Measurements from ENCODE around the gene ROBO1.

ROBO1 gene

GRCh38 chr3:79564192-79564591, 203.6 kb downstream of the ROBO1 start:
- no peak overlapping the region for H3K4me3 ChIP-seq (ENCODE audit: low read length)
- H3K4me1 ChIP-seq (ENCODE audit: low read length), result peaks cover 19% of the 10 kb centered on the region
- peak overlapping the region; percentile 55 for H3K4me2 ChIP-seq (ENCODE audit: low read depth, low read length)
- no peak overlapping the region for H2AFZ ChIP-seq (ENCODE audit: low read length)
- H3F3A ChIP-seq (ENCODE audit: insufficient read depth, low read length), result peaks cover 5% of the 10 kb centered on the region; the same call in 1 of the 2 replicates
- no peaks in the 10 kb centered on the region for H3K9me3 ChIP-seq (replicated peaks; ENCODE audit: insufficient read depth, low read length)
- no peaks in the 10 kb centered on the region for H3K9me2 ChIP-seq (replicated peaks; ENCODE audit: insufficient read depth, low read length)
- H3K9ac ChIP-seq (ENCODE audit: low read length), result no peak overlapping the region
- DNase-seq, result peak; percentile 83
- TF ChIP-seq EZH2phosphoT487 (IDR thresholded peaks at IDR 0.05; ENCODE audit: low read length), result no peak
- no peak for TF ChIP-seq EZH2 (optimal IDR thresholded peaks at IDR 0.05; ENCODE audit: low read depth, low read length)
- TF ChIP-seq CTCF (IDR thresholded peaks at IDR 0.05; ENCODE audit: low read length), result no peak
- H3K36me3 ChIP-seq (replicated peaks; ENCODE audit: insufficient read depth, low read length), result no peaks in the 10 kb centered on the region
- H3K79me2 ChIP-seq (ENCODE audit: low read length), result no peaks in the 10 kb centered on the region
- H3K27me3 ChIP-seq (replicated peaks; ENCODE audit: insufficient read depth, low read length), result no peaks in the 10 kb centered on the region
- no peaks in the 10 kb centered on the region for H4K20me1 ChIP-seq (ENCODE audit: insufficient read depth, low read length)
- peak overlapping the region; percentile 46; the same call in 1 of the 2 replicates for H3K27ac ChIP-seq (ENCODE audit: low read length)

- H3K36me3 ChIP-seq (replicated peaks; ENCODE audit: insufficient read depth, low read length), result no peaks in the 10 kb centered on the region
- H3K27ac ChIP-seq (ENCODE audit: low read length), result no peak overlapping the region
- peaks cover 19% of the 10 kb centered on the region for H3K4me1 ChIP-seq (ENCODE audit: low read length)
- DNase-seq, result no peak
- no peak overlapping the region for H3K4me3 ChIP-seq (ENCODE audit: low read length)
- H3K79me2 ChIP-seq (ENCODE audit: low read length), result no peaks in the 10 kb centered on the region
- H3F3A ChIP-seq (ENCODE audit: insufficient read depth, low read length), result peaks cover 5% of the 10 kb centered on the region; the same call in 1 of the 2 replicates
- H3K27me3 ChIP-seq (replicated peaks; ENCODE audit: insufficient read depth, low read length), result no peaks in the 10 kb centered on the region
- no peaks in the 10 kb centered on the region for H4K20me1 ChIP-seq (ENCODE audit: insufficient read depth, low read length)
- no peaks in the 10 kb centered on the region for H3K9me3 ChIP-seq (replicated peaks; ENCODE audit: insufficient read depth, low read length)
- no peak overlapping the region for H3K9ac ChIP-seq (ENCODE audit: low read length)
- no peak for TF ChIP-seq CTCF (IDR thresholded peaks at IDR 0.05; ENCODE audit: low read length)
- TF ChIP-seq EZH2 (optimal IDR thresholded peaks at IDR 0.05; ENCODE audit: low read depth, low read length), result no peak
- TF ChIP-seq EZH2phosphoT487 (IDR thresholded peaks at IDR 0.05; ENCODE audit: low read length), result no peak
- no peak overlapping the region for H2AFZ ChIP-seq (ENCODE audit: low read length)
- H3K9me2 ChIP-seq (replicated peaks; ENCODE audit: insufficient read depth, low read length), result no peaks in the 10 kb centered on the region
- H3K4me2 ChIP-seq (ENCODE audit: low read depth, low read length), result no peak overlapping the region
Measured at GRCh38 chr3:79560698-79561097, 207.1 kb downstream of the ROBO1 start.

GRCh38 chr3:79558943-79559342, 208.9 kb downstream of the ROBO1 start:
- H3K4me2 ChIP-seq (ENCODE audit: low read depth, low read length), result no peak overlapping the region

More at GRCh38 chr3:79558943-79559342, 208.9 kb downstream of the ROBO1 start:
- Histone ChIP-seq H3K9ac (ENCODE audit: low read length) (no peak overlapping the region), H3K9me3 (replicated peaks; ENCODE audit: insufficient read depth, low read length) (no peaks in the 10 kb centered on the region), H3K9me2 (replicated peaks; ENCODE audit: insufficient read depth, low read length) (no peaks in the 10 kb centered on the region), H3K27me3 (replicated peaks; ENCODE audit: insufficient read depth, low read length) (no peaks in the 10 kb centered on the region), H3K4me3 (ENCODE audit: low read length) (no peak overlapping the region), H2AFZ (ENCODE audit: low read length) (no peak overlapping the region), H3K36me3 (replicated peaks; ENCODE audit: insufficient read depth, low read length) (no peaks in the 10 kb centered on the region), H3K27ac (ENCODE audit: low read length) (no peak overlapping the region), H4K20me1 (ENCODE audit: insufficient read depth, low read length) (no peaks in the 10 kb centered on the region), H3K4me1 (ENCODE audit: low read length) (peaks cover 8% of the 10 kb centered on the region), H3K79me2 (ENCODE audit: low read length) (no peaks in the 10 kb centered on the region), H3F3A (ENCODE audit: insufficient read depth, low read length) (peaks cover 1% of the 10 kb centered on the region; the same call in 1 of the 2 replicates)
- DNase-seq, result no peak
- TF ChIP-seq EZH2phosphoT487 (IDR thresholded peaks at IDR 0.05; ENCODE audit: low read length) (no peak), EZH2 (optimal IDR thresholded peaks at IDR 0.05; ENCODE audit: low read depth, low read length) (no peak), CTCF (IDR thresholded peaks at IDR 0.05; ENCODE audit: low read length) (no peak)

Measured in MM.1S (cell line).